ENCODE measurements around the gene PTGER4. TPM values are rescaled to one million over a fixed set of nuclear protein-coding genes. Genes with fewer than 3 reads are reported as not detected.
"Not testable (repeated sequence)": the region's sequence is repeated elsewhere in the genome, so short reads cannot be mapped to it uniquely, and the experiment has no call there.

PTGER4 gene
- total and polyA plus RNA-seq, 2 donors, result 11.4 to 15.7 TPM

DNA sequence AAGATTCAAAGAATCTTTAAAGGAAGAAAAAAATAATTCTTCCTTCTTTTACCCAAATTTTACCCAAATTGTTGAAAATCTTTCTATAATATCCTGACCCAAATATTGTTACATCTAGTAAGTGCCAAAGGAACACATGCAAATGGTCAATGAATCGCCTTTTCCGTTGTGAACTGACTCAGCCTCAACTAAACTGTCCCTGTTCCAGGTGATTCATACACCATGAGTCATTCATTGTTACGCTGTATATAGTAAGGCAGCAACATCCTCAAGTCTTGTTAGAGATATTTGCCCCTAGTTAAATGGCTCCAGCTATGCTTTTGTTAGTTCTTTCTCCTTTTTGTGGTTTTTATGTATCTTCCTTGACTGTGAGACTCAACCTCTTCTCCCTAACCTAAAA is 9.7 kb downstream of the PTGER4 start:
- WGBS, result 18% methylated on average over 3 of the region's 3 CpGs
- no peak for DNase-seq (ENCODE audit: extremely low spot score)
- H3K36me3 ChIP-seq (ENCODE audit: insufficient read depth), result no peaks in the 10 kb centered on the region
- H3K27ac ChIP-seq (ENCODE audit: low read depth), result no peak overlapping the region
- H3K4me1 ChIP-seq (ENCODE audit: insufficient read depth), result no peaks in the 10 kb centered on the region
- H3K4me3 ChIP-seq (ENCODE audit: low read depth, low read length), result no peak overlapping the region

DNA sequence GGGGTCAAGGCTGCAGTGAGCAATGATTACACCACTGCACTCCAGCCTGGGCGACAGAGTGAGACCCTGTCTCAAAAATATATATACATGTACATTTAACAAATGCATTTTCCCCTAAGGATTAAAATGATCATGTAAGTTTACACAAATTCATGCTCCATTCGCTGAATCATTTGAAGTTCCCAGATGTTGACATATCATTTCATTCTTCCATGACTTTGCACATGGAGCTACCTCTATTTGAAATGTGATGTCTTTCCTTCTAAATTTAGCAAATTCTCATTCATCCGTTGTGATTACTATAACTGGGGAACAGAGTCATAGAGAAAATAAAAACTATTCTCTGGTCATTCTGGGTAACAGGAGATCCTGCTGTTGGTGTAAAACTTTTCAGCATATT is 10.6 kb downstream of the PTGER4 start:
- WGBS, result 61% methylated on average over 3 of the region's 3 CpGs
- Histone ChIP-seq H3K4me3 (ENCODE audit: low read depth, low read length) (no peak overlapping the region), H3K4me1 (ENCODE audit: insufficient read depth) (no peaks in the 10 kb centered on the region), H3K36me3 (ENCODE audit: insufficient read depth) (no peaks in the 10 kb centered on the region), H3K27ac (ENCODE audit: low read depth) (no peak overlapping the region)
- no peak for DNase-seq (ENCODE audit: extremely low spot score)

DNA sequence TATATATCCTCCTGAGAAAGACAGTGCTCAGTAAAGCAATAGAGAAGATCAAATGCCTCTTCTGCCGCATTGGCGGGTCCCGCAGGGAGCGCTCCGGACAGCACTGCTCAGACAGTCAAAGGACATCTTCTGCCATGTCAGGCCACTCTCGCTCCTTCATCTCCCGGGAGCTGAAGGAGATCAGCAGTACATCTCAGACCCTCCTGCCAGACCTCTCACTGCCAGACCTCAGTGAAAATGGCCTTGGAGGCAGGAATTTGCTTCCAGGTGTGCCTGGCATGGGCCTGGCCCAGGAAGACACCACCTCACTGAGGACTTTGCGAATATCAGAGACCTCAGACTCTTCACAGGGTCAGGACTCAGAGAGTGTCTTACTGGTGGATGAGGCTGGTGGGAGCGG is 12.2 kb downstream of the PTGER4 start:
- Histone ChIP-seq H3K4me1 (ENCODE audit: insufficient read depth) (no peaks in the 10 kb centered on the region), H3K27ac (ENCODE audit: low read depth) (no peak overlapping the region), H3K4me3 (ENCODE audit: low read depth, low read length) (no peak overlapping the region), H3K36me3 (ENCODE audit: insufficient read depth) (peaks cover 4% of the 10 kb centered on the region)
- WGBS, result 98% methylated on average over 9 of the region's 9 CpGs
- DNase-seq (ENCODE audit: extremely low spot score), result no peak

DNA sequence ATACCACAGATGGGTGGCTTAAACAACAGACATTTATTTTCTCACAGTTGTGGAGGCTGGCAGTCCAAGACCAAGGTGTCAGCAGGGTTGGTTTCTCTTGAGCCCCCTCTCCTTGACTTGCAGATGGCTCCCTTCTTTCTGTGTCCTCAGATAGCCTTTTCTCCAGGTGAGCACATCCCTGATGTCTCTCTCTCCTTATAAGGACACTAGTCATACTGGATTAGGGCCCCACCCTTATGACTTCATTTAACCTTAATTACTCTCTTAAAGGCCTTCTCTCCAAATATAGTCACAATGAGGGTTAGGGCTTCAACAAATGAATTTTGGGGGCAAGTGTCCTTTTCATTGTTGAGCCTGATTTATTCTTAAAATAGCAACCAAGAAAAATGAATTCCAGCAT is 14.7 kb downstream of the PTGER4 start:
- Histone ChIP-seq H3K36me3 (ENCODE audit: insufficient read depth) (peaks cover 4% of the 10 kb centered on the region), H3K27ac (ENCODE audit: low read depth) (no peak overlapping the region), H3K4me1 (ENCODE audit: insufficient read depth) (no peaks in the 10 kb centered on the region), H3K4me3 (ENCODE audit: low read depth, low read length) (no peak overlapping the region)
- no peak for DNase-seq (ENCODE audit: extremely low spot score)

DNA sequence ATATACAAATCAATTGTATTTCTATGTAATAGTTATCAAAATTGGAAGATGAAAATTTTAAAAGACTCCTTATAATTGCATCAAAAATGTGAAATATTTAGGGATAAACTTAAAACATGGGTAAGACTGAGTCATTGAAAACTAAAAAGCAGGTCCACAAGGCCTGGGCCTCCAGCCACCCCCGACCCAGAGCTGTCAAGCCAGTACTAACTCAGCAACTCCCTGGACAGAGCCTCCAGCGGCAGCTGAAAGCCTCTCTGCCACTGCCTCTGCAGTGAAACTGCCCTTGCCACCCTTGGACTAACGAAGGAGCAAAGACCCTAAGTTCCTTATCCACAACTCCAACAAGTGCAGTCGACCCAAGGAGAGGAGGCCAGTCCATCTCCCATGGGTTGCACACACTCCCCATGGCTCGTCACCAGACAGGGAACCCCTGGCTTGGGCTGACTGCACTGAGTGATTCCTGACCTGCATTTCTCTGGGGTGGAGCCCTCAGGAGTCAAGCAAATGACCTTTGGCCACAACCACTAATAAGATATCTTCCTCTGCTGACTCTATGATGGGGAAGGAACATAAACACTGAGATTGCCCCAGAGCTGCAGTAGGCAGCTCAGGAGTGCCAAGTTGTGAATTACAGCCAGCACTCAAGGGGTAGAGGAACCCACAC is 20.5 kb downstream of the PTGER4 start:
- no peak overlapping the region for H3K27ac ChIP-seq (ENCODE audit: low read depth)
- H3K4me3 ChIP-seq (ENCODE audit: low read depth, low read length), result no peak overlapping the region
- 91% methylated on average over 5 of the region's 5 CpGs for WGBS
- peaks cover 4% of the 10 kb centered on the region for H3K36me3 ChIP-seq (ENCODE audit: insufficient read depth)
- H3K4me1 ChIP-seq (ENCODE audit: insufficient read depth), result no peaks in the 10 kb centered on the region
- DNase-seq (ENCODE audit: extremely low spot score), result no peak

DNA sequence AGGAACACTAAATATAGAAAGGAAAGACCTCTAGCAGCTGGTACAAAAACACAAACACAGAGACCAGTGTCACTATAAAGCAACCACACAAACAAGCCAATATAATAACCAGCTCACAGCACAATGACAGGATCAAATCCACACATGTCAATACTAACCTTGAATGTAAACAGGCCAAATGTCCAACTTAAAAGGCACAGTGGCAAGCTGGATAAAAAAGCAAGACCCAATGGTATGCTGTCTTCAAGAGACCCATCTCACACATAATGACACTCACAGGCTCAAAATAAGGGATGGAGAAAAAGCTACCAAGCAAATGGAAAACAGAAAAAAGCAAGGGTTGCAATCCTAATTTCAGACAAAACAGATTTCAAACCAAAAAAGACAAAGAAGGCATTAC is 22.3 kb downstream of the PTGER4 start:
- not testable (repeated sequence) for H3K4me1 ChIP-seq (ENCODE audit: insufficient read depth); H3K27ac ChIP-seq (ENCODE audit: low read depth); H3K4me3 ChIP-seq (ENCODE audit: low read depth, low read length); H3K36me3 ChIP-seq (ENCODE audit: insufficient read depth); DNase-seq (ENCODE audit: extremely low spot score)

DNA sequence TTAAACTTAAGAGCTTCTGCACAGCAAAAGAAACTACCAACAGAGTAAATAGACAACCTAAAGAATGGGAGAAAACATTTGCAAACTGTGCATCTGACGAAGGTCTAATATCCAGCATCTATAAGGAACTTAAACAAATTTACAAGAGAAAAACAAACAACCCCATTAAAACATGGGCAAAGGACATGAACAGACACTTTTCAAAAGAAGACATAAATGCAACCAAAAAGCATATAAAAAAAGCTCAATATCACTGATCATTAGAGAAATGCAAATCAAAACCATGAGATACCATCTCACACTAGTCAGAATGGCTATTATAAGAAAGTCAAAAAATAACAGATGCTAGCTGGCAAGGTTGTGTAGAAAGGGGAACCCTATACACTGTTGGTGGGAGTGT is 25.8 kb downstream of the PTGER4 start:
- DNase-seq (ENCODE audit: extremely low spot score), result not testable (repeated sequence)

DNA sequence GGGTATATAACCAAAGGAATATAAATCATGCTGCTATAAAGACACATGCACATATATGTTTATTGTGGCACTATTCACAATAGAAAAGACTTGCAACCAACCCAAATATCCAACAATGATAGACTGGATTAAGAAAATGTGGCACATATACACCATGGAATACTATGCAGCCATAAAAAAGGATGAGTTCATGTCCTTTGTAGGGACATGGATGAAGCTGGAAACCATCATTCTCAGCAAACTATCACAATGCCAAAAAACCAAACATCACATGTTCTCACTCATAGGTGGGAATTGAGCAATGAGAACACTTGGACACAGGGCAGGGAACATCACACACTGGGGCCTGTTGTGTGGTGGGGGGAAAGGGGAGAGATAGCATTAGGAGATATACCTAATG is 30.9 kb downstream of the PTGER4 start:
- not testable (repeated sequence) for H3K4me1 ChIP-seq (ENCODE audit: insufficient read depth); H3K36me3 ChIP-seq (ENCODE audit: insufficient read depth); DNase-seq (ENCODE audit: extremely low spot score); H3K4me3 ChIP-seq (ENCODE audit: low read depth, low read length); H3K27ac ChIP-seq (ENCODE audit: low read depth)

More for the DNA sequence above, 25.8 kb downstream of the PTGER4 start:
- H3K4me3 ChIP-seq (ENCODE audit: low read depth, low read length); H3K27ac ChIP-seq (ENCODE audit: low read depth); H3K4me1 ChIP-seq (ENCODE audit: insufficient read depth); H3K36me3 ChIP-seq (ENCODE audit: insufficient read depth): not testable (repeated sequence)
- WGBS, result 100% methylated on average over 1 of the region's 1 CpG

DNA sequence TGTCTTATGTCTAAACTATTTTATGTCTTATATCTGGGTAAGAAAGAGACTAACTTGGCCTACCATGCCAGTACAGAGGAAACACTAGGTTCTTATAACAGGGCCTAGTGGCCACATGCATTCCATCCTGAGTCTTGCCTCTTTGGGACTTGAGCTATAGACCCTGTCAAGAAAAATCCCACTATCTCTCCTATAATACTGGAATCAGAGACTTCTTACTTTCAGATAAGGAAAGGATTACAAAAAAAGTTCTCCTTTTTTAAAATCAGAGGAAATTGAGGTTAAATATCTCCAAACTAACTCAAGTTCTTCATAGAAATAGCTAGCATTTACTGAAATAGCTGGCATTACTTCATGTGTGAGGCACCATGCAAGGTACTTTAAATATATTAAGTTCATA is 34.3 kb downstream of the PTGER4 start:
- H3K36me3 ChIP-seq (ENCODE audit: insufficient read depth), result no peaks in the 10 kb centered on the region
- no peaks in the 10 kb centered on the region for H3K4me1 ChIP-seq (ENCODE audit: insufficient read depth)
- H3K27ac ChIP-seq (ENCODE audit: low read depth), result no peak overlapping the region

DNA sequence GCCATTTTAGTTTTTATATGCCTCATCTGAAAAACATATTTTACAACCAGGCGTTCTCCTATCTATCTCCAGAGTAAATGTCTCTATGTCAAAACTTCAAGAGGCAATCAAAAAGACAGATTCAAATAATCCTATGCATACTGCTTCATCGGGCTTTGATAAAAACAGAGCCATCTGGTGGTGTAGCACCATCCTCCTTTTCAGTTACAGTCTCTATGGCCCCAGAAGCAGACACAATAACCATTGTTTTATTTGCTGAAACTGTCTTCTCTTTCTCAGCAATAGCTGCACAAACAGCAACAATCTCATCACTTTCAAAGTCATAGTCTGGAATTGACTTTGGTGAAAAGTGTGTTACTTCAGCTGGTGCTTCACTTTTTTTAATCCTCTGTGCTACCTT is 36.3 kb downstream of the PTGER4 start:
- no peaks in the 10 kb centered on the region for H3K4me1 ChIP-seq (ENCODE audit: insufficient read depth)
- H3K4me3 ChIP-seq (ENCODE audit: low read depth, low read length), result no peak overlapping the region
- 60% methylated on average over 2 of the region's 2 CpGs for WGBS

More for the DNA sequence above, 34.3 kb downstream of the PTGER4 start:
- no peak for DNase-seq (ENCODE audit: extremely low spot score)
- H3K4me3 ChIP-seq (ENCODE audit: low read depth, low read length), result no peak overlapping the region

DNA sequence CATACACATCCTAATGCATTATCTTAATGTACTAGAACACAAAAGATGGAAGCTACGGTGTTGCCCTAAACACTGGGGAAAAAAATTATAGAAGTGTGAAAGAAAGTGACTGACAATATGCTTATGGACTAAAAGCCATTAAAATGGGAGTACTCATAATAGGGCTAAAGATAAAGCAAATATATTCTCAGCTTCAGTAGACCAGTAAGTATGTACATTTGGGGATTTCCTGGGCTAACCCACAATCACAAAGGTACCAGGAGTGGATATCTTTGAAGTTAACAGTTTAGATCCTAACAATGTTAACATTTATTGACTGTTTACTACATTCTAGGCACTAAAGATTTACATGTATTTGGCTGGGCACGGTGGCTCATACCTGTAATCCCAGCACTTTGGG is 36.9 kb downstream of the PTGER4 start:
- Histone ChIP-seq H3K27ac (ENCODE audit: low read depth) (no peak overlapping the region), H3K36me3 (ENCODE audit: insufficient read depth) (peaks cover 2% of the 10 kb centered on the region), H3K4me3 (ENCODE audit: low read depth, low read length) (no peak overlapping the region), H3K4me1 (ENCODE audit: insufficient read depth) (no peaks in the 10 kb centered on the region)
- 86% methylated on average over 2 of the region's 2 CpGs for WGBS
- DNase-seq (ENCODE audit: extremely low spot score), result no peak

More for the DNA sequence above, 36.3 kb downstream of the PTGER4 start:
- Histone ChIP-seq H3K27ac (ENCODE audit: low read depth) (no peak overlapping the region), H3K36me3 (ENCODE audit: insufficient read depth) (peaks cover 2% of the 10 kb centered on the region)
- no peak for DNase-seq (ENCODE audit: extremely low spot score)

DNA sequence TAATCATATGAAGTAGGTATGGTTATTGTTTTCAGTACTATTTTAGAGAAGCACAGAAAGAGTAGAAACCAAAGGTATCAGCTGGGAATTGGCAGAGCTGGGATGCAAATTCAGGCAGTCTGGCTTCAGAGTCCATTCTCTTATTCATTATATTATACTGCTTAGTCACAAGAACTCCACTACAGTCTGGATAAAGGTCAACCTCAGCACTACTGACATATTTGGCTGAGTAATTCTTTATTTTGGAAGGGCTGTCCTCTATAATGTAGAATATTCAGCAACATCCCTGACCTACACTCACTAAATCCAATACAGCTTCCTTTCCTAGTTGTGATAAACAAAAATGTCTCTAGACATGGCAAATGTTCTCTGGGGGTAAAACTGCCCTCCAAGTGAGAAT is 37.6 kb downstream of the PTGER4 start:
- no peak overlapping the region for H3K27ac ChIP-seq (ENCODE audit: low read depth)
- H3K4me3 ChIP-seq (ENCODE audit: low read depth, low read length), result no peak overlapping the region
- H3K4me1 ChIP-seq (ENCODE audit: insufficient read depth), result no peaks in the 10 kb centered on the region
- peaks cover 2% of the 10 kb centered on the region for H3K36me3 ChIP-seq (ENCODE audit: insufficient read depth)
- DNase-seq (ENCODE audit: extremely low spot score), result no peak

DNA sequence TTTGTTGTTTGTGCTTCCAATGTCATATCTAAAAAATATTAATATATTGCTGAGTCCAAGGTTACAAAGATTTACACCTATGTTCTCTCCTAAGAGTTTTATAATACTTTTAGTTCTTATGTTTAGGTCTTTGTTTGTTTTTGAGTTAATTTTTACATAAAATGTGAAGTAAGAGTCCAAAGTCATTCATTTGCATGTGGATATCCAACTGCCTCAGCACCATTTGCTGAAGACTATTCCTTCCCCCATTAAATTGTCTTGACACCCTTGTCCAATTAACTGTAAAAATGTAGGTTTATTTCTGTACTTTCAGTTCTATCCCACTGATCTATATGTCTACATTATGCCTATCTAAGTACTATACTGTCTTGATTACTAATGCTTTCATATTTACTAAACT is 40.4 kb downstream of the PTGER4 start:
- Histone ChIP-seq H3K27ac (ENCODE audit: low read depth) (no peak overlapping the region), H3K36me3 (ENCODE audit: insufficient read depth) (peaks cover 2% of the 10 kb centered on the region), H3K4me3 (ENCODE audit: low read depth, low read length) (no peak overlapping the region)

DNA sequence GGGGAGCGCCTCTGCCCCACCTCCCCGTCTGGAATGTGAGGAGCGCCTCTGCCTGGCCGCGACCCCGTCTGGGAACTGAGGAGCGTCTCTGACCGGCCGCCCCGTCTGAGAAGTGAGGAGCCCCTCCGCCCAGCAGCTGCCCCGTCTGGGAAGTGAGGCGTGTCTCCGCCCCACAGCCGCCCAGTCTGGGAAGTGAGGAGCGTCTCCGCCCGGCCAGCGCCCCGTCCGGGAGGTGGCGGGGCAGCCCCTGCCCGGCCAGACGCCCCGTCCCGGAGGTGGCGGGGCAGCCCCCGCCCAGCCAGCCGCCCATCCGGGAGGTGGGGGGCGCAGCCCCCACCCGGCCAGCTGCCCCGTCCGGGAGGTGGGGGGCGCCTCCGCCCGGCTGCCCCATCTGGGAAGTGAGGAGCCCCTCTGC is 42.8 kb downstream of the PTGER4 start:
- H3K36me3 ChIP-seq (ENCODE audit: insufficient read depth); H3K4me3 ChIP-seq (ENCODE audit: low read depth, low read length); H3K4me1 ChIP-seq (ENCODE audit: insufficient read depth); H3K27ac ChIP-seq (ENCODE audit: low read depth); DNase-seq (ENCODE audit: extremely low spot score): not testable (repeated sequence)
- 95% methylated on average over 37 of the region's 37 CpGs for WGBS

More for the DNA sequence above, 40.4 kb downstream of the PTGER4 start:
- H3K4me1 ChIP-seq (ENCODE audit: insufficient read depth), result no peaks in the 10 kb centered on the region
- no peak for DNase-seq (ENCODE audit: extremely low spot score)

DNA sequence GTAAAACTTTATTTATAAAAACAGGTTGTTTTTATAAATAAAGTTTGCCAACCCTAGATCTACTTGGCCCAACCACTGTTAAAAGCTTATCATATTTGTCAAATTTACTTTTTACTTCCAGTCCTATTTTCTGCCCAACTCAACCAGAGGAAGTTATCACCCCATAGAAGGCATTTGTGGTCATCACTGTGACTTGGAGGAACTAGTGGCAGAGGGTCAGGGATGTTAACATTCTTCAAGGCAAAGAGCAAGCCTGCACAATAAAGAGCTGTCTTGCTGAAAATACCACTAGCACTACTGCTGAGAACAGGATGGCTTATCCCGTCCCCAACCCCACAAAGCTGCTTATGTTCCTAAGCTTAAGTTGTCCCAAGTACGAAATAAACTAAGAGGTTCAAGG is 53.7 kb downstream of the PTGER4 start:
- WGBS, result 72% methylated on average over 2 of the region's 2 CpGs
- Histone ChIP-seq H3K4me1 (ENCODE audit: insufficient read depth) (no peaks in the 10 kb centered on the region), H3K36me3 (ENCODE audit: insufficient read depth) (no peaks in the 10 kb centered on the region), H3K4me3 (ENCODE audit: low read depth, low read length) (no peak overlapping the region), H3K27ac (ENCODE audit: low read depth) (no peak overlapping the region)
- no peak for DNase-seq (ENCODE audit: extremely low spot score)
